ENCODE data around the gene C16orf74. TPM values are rescaled to one million over a fixed set of nuclear protein-coding genes. Genes with fewer than 3 reads are reported as not detected.

The C16orf74 gene
- total RNA-seq, 4 donors from 2014 or later: 0.52 to 1.9 (median 0.94) TPM; not detected in 1

- Histone ChIP-seq H3K27me3 (no peaks in the 10 kb centered on the region), H3K36me3 (peaks cover 0 to 77% of the 10 kb centered on the region in 2 donors), H3K9me3 (no peaks in the 10 kb centered on the region), H3K4me1 (peaks cover 0 to 4% (median 0%) of the 10 kb centered on the region in 3 donors), H3K27ac (no peak overlapping the region), H3K4me3 (no peak overlapping the region)
- WGBS, 2 donors (ENCODE audit: low coverage in 1 of 2): 72 to 90% methylated on average over 2 to 6 of the region's 6 CpGs
- TF ChIP-seq POLR2A (IDR thresholded peaks at IDR 0.05) (no peak), CTCF (IDR thresholded peaks at IDR 0.05) (no peak), EP300 (IDR thresholded peaks at IDR 0.05) (no peak), POLR2AphosphoS5 (IDR thresholded peaks at IDR 0.05) (no peak)
- no peak for ATAC-seq
Observed at GRCh38 chr16:85789773-85790172, 38.9 kb upstream of the C16orf74 start.

- H3K27ac ChIP-seq: no peak overlapping the region
- TF ChIP-seq EP300 (IDR thresholded peaks at IDR 0.05) (no peak), POLR2A (IDR thresholded peaks at IDR 0.05) (no peak), POLR2AphosphoS5 (IDR thresholded peaks at IDR 0.05) (no peak), CTCF (IDR thresholded peaks at IDR 0.05) (no peak)
- H3K36me3 ChIP-seq: peaks cover 0 to 69% of the 10 kb centered on the region in 2 donors
- H3K27me3 ChIP-seq: no peaks in the 10 kb centered on the region
- H3K4me3 ChIP-seq: no peak overlapping the region
- ATAC-seq: no peak
- no peaks in the 10 kb centered on the region for H3K9me3 ChIP-seq
- H3K4me1 ChIP-seq: peaks cover 0 to 4% (median 0%) of the 10 kb centered on the region in 3 donors
- 87 to 91% methylated on average over 9 to 11 of the region's 11 CpGs for whole genome bisulfite sequencing, 2 donors (ENCODE audit: low coverage in 1 of 2)
Observed at GRCh38 chr16:85788819-85789218, 37.9 kb upstream of the C16orf74 start.

- H3K9me3 ChIP-seq: no peaks in the 10 kb centered on the region
- peaks cover 0 to 48% of the 10 kb centered on the region in 2 donors for H3K36me3 ChIP-seq
- H3K27ac ChIP-seq: no peak overlapping the region
- no peaks in the 10 kb centered on the region for H3K27me3 ChIP-seq
- H3K4me3 ChIP-seq: no peak overlapping the region
- 72 to 75% methylated on average over 2 of the region's 2 CpGs for WGBS, 2 donors (ENCODE audit: low coverage in 1 of 2)
- no peak for ATAC-seq
- peaks cover 0 to 26% (median 0%) of the 10 kb centered on the region in 3 donors for H3K4me1 ChIP-seq
- TF ChIP-seq CTCF (IDR thresholded peaks at IDR 0.05) (no peak), EP300 (IDR thresholded peaks at IDR 0.05) (no peak), POLR2A (IDR thresholded peaks at IDR 0.05) (no peak)
Observed at GRCh38 chr16:85785927-85786326, 35.0 kb upstream of the C16orf74 start.

- no peak for TF ChIP-seq POLR2AphosphoS5 (IDR thresholded peaks at IDR 0.05)
- no peak for TF ChIP-seq POLR2A (IDR thresholded peaks at IDR 0.05)
- TF ChIP-seq EP300 (IDR thresholded peaks at IDR 0.05): no peak
- no peak for TF ChIP-seq CTCF (IDR thresholded peaks at IDR 0.05)
- no peaks in the 10 kb centered on the region for H3K9me3 ChIP-seq
- H3K4me3 ChIP-seq: no peak overlapping the region
- H3K36me3 ChIP-seq: peaks cover 0 to 59% of the 10 kb centered on the region in 2 donors
- 100% methylated on average over 2 of the region's 2 CpGs; no CpG with 5 or more reads in 1 of the 2 donors for WGBS, 2 donors (ENCODE audit: low coverage in 1 of 2)
- no peak overlapping the region for H3K27ac ChIP-seq
- peaks cover 0 to 26% (median 0%) of the 10 kb centered on the region in 3 donors for H3K4me1 ChIP-seq
- ATAC-seq: no peak
- H3K27me3 ChIP-seq: no peaks in the 10 kb centered on the region
Observed at GRCh38 chr16:85784813-85785212, 33.9 kb upstream of the C16orf74 start.

- WGBS, 2 donors (ENCODE audit: low coverage in 1 of 2): 85 to 100% methylated on average over 2 to 3 of the region's 8 CpGs
- H3K4me3 ChIP-seq: no peak overlapping the region
- H3K27me3 ChIP-seq: no peaks in the 10 kb centered on the region
- H3K36me3 ChIP-seq: peaks cover 0 to 67% of the 10 kb centered on the region in 2 donors
- H3K27ac ChIP-seq: no peak overlapping the region
- peaks cover 0 to 23% (median 0%) of the 10 kb centered on the region in 3 donors for H3K4me1 ChIP-seq
- ATAC-seq: no peak
- no peaks in the 10 kb centered on the region for H3K9me3 ChIP-seq
- TF ChIP-seq EP300 (IDR thresholded peaks at IDR 0.05) (no peak), POLR2A (IDR thresholded peaks at IDR 0.05) (no peak), POLR2AphosphoS5 (IDR thresholded peaks at IDR 0.05) (no peak), CTCF (IDR thresholded peaks at IDR 0.05) (no peak)
Observed at GRCh38 chr16:85783441-85783840, 32.5 kb upstream of the C16orf74 start.

Measured in gastroesophageal sphincter (tissue), 4 donors.